DOHH2 (cell line): ENCODE measurements around the gene TMEM269.

ENCODE experiments used
- H3F3A ChIP-seq: fragments of 200-600 bp; sonication (generic), shearing (Covaris generic); 2 replicates; pipeline ENCODE4 v1.6.0; 2016; ENCODE audit warnings: antibody characterized with exemption, mild to moderate bottlenecking; ENCODE audit not compliant: control insufficient read depth, insufficient read depth
- H3K27ac ChIP-seq: fragments of 200-600 bp; sonication (generic); 2 replicates; pipeline ENCODE4 v1.5.1; 2014; ENCODE audit warnings: low read depth, mild to moderate bottlenecking, low read length, moderate library complexity
- H3K27me3 ChIP-seq: fragments of 200-600 bp; sonication (generic); 2 replicates; pipeline ENCODE4 v1.6.1; 2014; ENCODE audit warnings: mild to moderate bottlenecking, low read length, mixed read lengths; ENCODE audit not compliant: control insufficient read depth
- H3K36me3 ChIP-seq: fragments of 200-600 bp; sonication (generic); 2 replicates; pipeline ENCODE4 v1.6.1; 2014; ENCODE audit warnings: mild to moderate bottlenecking, low read length, moderate library complexity, mixed read lengths; ENCODE audit not compliant: control insufficient read depth
- H3K4me1 ChIP-seq: fragments of 200-600 bp; sonication (generic); 2 replicates; pipeline ENCODE4 v1.6.1; 2014; ENCODE audit warnings: mild to moderate bottlenecking, low read length, mixed read lengths; ENCODE audit not compliant: control insufficient read depth
- H3K4me2 ChIP-seq: fragments of 200-600 bp; sonication (generic); 2 replicates; pipeline ENCODE4 v1.6.0; 2014; ENCODE audit warnings: mild to moderate bottlenecking, low read length, moderate library complexity
- H3K4me3 ChIP-seq: fragments of 200-600 bp; sonication (generic); 2 replicates; pipeline ENCODE4 v1.5.1; 2014; ENCODE audit warnings: mild to moderate bottlenecking, low read length, mixed read lengths
- H3K79me2 ChIP-seq: fragments of 200-600 bp; sonication (generic); 2 replicates; pipeline ENCODE4 v1.6.1; 2014; ENCODE audit warnings: mild to moderate bottlenecking, low read length, mixed read lengths; ENCODE audit not compliant: control insufficient read depth
- H3K9me2 ChIP-seq: fragments of 200-600 bp; sonication (generic); replicated peaks from 2 replicates; pipeline ENCODE4 v1.6.1; 2014; ENCODE audit warnings: mild to moderate bottlenecking, low read length, mixed read lengths; ENCODE audit not compliant: control insufficient read depth
- H3K9me3 ChIP-seq: fragments of 200-600 bp; sonication (generic); 2 replicates; pipeline ENCODE4 v1.6.1; 2014; ENCODE audit warnings: antibody characterized with exemption, low read length, mixed read lengths; ENCODE audit not compliant: control insufficient read depth, insufficient read depth
- H4K20me1 ChIP-seq: fragments of 200-600 bp; sonication (generic); 2 replicates; pipeline ENCODE4 v1.6.0; 2014; ENCODE audit warnings: low read depth, mild to moderate bottlenecking, antibody characterized with exemption, low read length, moderate library complexity; ENCODE audit not compliant: control insufficient read depth, insufficient read depth
- CTCF ChIP-seq: fragments of 200-600 bp; sonication (generic); IDR thresholded peaks from one replicate; pipeline ENCODE4 v1.5.1; 2014; ENCODE audit warnings: antibody characterized with exemption, mild to moderate bottlenecking, low read depth, low read length; ENCODE audit not compliant: poor library complexity, severe bottlenecking
- EZH2phosphoT487 ChIP-seq: fragments of 200-600 bp; sonication (generic); IDR thresholded peaks from 2 replicates; pipeline ENCODE4 v1.6.1; 2017; ENCODE audit warnings: borderline replicate concordance, mild to moderate bottlenecking, antibody characterized with exemption, low read length, moderate library complexity, mixed read lengths

The TMEM269 gene

GRCh38 chr1:42783092-42783491 is 1.7 kb upstream of the TMEM269 start:
- H3K9me3 ChIP-seq: no peaks in the 10 kb centered on the region
- TF ChIP-seq EZH2phosphoT487 (no peak), CTCF (no peak)
- H3K4me1 ChIP-seq: no peaks in the 10 kb centered on the region
- no peak overlapping the region for H3K27ac ChIP-seq
- H3K4me3 ChIP-seq: no peak overlapping the region
- no peaks in the 10 kb centered on the region for H3F3A ChIP-seq
- H3K79me2 ChIP-seq: no peaks in the 10 kb centered on the region
- H3K4me2 ChIP-seq: no peak overlapping the region
- peaks cover 24% of the 10 kb centered on the region for H3K36me3 ChIP-seq
- H3K9me2 ChIP-seq: no peaks in the 10 kb centered on the region
- no peaks in the 10 kb centered on the region for H4K20me1 ChIP-seq
- no peaks in the 10 kb centered on the region for H3K27me3 ChIP-seq

GRCh38 chr1:42784547-42784945 is 245 bp upstream of the TMEM269 start:
- no peak overlapping the region for H3K27ac ChIP-seq
- peaks cover 15% of the 10 kb centered on the region for H3K36me3 ChIP-seq
- no peak overlapping the region for H3K4me2 ChIP-seq
- TF ChIP-seq CTCF (no peak), EZH2phosphoT487 (no peak)
- no peaks in the 10 kb centered on the region for H3K4me1 ChIP-seq
- H3K9me3 ChIP-seq: no peaks in the 10 kb centered on the region
- H3K4me3 ChIP-seq: no peak overlapping the region
- H3F3A ChIP-seq: no peaks in the 10 kb centered on the region
- H3K27me3 ChIP-seq: no peaks in the 10 kb centered on the region
- no peaks in the 10 kb centered on the region for H3K79me2 ChIP-seq
- H4K20me1 ChIP-seq: no peaks in the 10 kb centered on the region
- no peaks in the 10 kb centered on the region for H3K9me2 ChIP-seq

- H3F3A ChIP-seq: no peaks in the 10 kb centered on the region
- peaks cover 4% of the 10 kb centered on the region for H3K36me3 ChIP-seq
- no peak overlapping the region for H3K27ac ChIP-seq
- no peaks in the 10 kb centered on the region for H4K20me1 ChIP-seq
- H3K4me2 ChIP-seq: no peak overlapping the region
- H3K79me2 ChIP-seq: no peaks in the 10 kb centered on the region
- H3K9me3 ChIP-seq: no peaks in the 10 kb centered on the region
- no peaks in the 10 kb centered on the region for H3K27me3 ChIP-seq
- no peaks in the 10 kb centered on the region for H3K4me1 ChIP-seq
- TF ChIP-seq EZH2phosphoT487: no peak
- no peak for TF ChIP-seq CTCF
- H3K4me3 ChIP-seq: no peak overlapping the region
- H3K9me2 ChIP-seq: no peaks in the 10 kb centered on the region
Measured at GRCh38 chr1:42786097-42786496, 1.3 kb downstream of the TMEM269 start.

GRCh38 chr1:42788021-42788420 is 3.2 kb downstream of the TMEM269 start:
- H3K4me2 ChIP-seq: no peak overlapping the region
- H3K27ac ChIP-seq: no peak overlapping the region
- peaks cover 1% of the 10 kb centered on the region; the same call in 1 of the 2 replicates for H3K36me3 ChIP-seq
- H3K4me3 ChIP-seq: no peak overlapping the region
- H3K79me2 ChIP-seq: no peaks in the 10 kb centered on the region
- no peaks in the 10 kb centered on the region for H3K9me2 ChIP-seq
- H4K20me1 ChIP-seq: no peaks in the 10 kb centered on the region
- no peaks in the 10 kb centered on the region for H3K9me3 ChIP-seq
- TF ChIP-seq EZH2phosphoT487 (no peak), CTCF (no peak)
- no peaks in the 10 kb centered on the region for H3K27me3 ChIP-seq
- no peaks in the 10 kb centered on the region for H3F3A ChIP-seq
- H3K4me1 ChIP-seq: no peaks in the 10 kb centered on the region
